K562 (cell line): ENCODE results near the gene BCAP31. TPM values are rescaled to one million over a fixed set of nuclear protein-coding genes. Genes with fewer than 3 reads are reported as not detected.

Experiments
- ATAC-seq: fragments of 200-7000 bp; cut with Tn5 transposase; 3 replicates; pipeline ENCODE4 v1.9.1; 2020; ENCODE audit warnings: moderate library complexity
- BruUV-seq: library from RNA; stranded (reverse); fragments of 400-500 nt; replicated peaks from 2 replicates; lab custom pipeline; 2021; lab: Mats Ljungman, UMichigan
- CTCF ChIA-PET: fragments of 300-600 bp; formaldehyde crosslinking; extraction: SDS; loops from one replicate; lab custom pipeline; 2021; ENCODE audit warnings: low intra/inter-chr PET ratio; lab: Yijun Ruan, JAX
- POLR2A ChIA-PET: fragments of 300-600, 350-650 bp; sonication (Branson Sonifier 250); formaldehyde crosslinking; extraction: SDS; loops from one replicate; lab custom pipeline; 2021; ENCODE audit warnings: antibody characterized with exemption, inconsistent platforms; lab: Yijun Ruan, JAX
- DNase-seq, 4 experiments: peaks; one replicate each; pipeline versions ENCODE4 v3.0.0 to v3.0.0-alpha.2; 2011 to 2018; ENCODE audit warnings: low spot score in 3 of 4, mixed read lengths in 3 of 4; ENCODE audit errors: extremely low read depth in 1 of 4
- FAIRE-seq: peaks from 2 replicates; lab custom pipeline; 2011; peaks lifted over from hg19 to GRCh38; lab: Jason Lieb, UNC
- H2AFZ ChIP-seq: 2 replicates; pipeline ENCODE4 v1.6.0; 2011; ENCODE audit warnings: low read depth, low read length, control low read depth, inconsistent platforms
- H3K27ac ChIP-seq: fragments of 200-600 bp; 3 replicates; pipeline ENCODE4 v1.8.0; 2011; ENCODE audit warnings: low read depth, mild to moderate bottlenecking, control low read depth, inconsistent platforms, low read length, moderate library complexity, mixed read lengths; ENCODE audit errors: extremely low read depth
- H3K27me3 ChIP-seq, 2 experiments: fragments of 300-600 bp in 1 of 2; 2 replicates in 1 of 2; 3 replicates in 1 of 2; pipeline versions ENCODE4 v1.6.0 to v1.8.0; 2011; ENCODE audit warnings: inconsistent platforms in 2 of 2, low read length in 2 of 2, mild to moderate bottlenecking in 1 of 2, mixed read lengths in 1 of 2, moderate library complexity in 1 of 2; ENCODE audit not compliant: control insufficient read depth in 2 of 2, insufficient read depth in 2 of 2
- H3K36me3 ChIP-seq: fragments of 300-600 bp; 3 replicates; pipeline ENCODE4 v1.8.0; 2011; ENCODE audit warnings: mild to moderate bottlenecking, low read length, inconsistent platforms; ENCODE audit not compliant: control insufficient read depth, insufficient read depth
- H3K4me1 ChIP-seq, 2 experiments: fragments of 200-600 bp in 1 of 2; replicated peaks in 1 of 2; 2 replicates in 1 of 2; 3 replicates in 1 of 2; pipeline versions ENCODE4 v1.5.1 to v1.8.0; 2011; ENCODE audit warnings: inconsistent platforms in 2 of 2, low read length in 2 of 2, mild to moderate bottlenecking in 1 of 2, mixed read lengths in 1 of 2, moderate library complexity in 1 of 2; ENCODE audit not compliant: control insufficient read depth in 2 of 2, insufficient read depth in 2 of 2
- H3K4me2 ChIP-seq: 2 replicates; pipeline ENCODE4 v1.6.1; 2011; ENCODE audit warnings: low read length, control low read depth, inconsistent platforms, mixed read lengths; ENCODE audit not compliant: insufficient read depth
- H3K4me3 ChIP-seq: fragments of 200-600 bp; sonication (generic), shearing (Covaris generic); 2 replicates; pipeline ENCODE4 v1.5.1; 2016; ENCODE audit warnings: control low read depth, inconsistent platforms
- H3K79me2 ChIP-seq: fragments of 200-600 bp; 3 replicates; pipeline ENCODE4 v1.8.0; 2011; ENCODE audit warnings: low read length, inconsistent platforms; ENCODE audit not compliant: control insufficient read depth, insufficient read depth
- H3K9ac ChIP-seq, 2 experiments: 2 replicates each; pipeline versions ENCODE4 v1.6.0 to v1.6.1; 2011; ENCODE audit warnings: low read depth in 2 of 2, low read length in 2 of 2, control low read depth in 1 of 2, inconsistent platforms in 1 of 2, mild to moderate bottlenecking in 1 of 2, mixed read lengths in 1 of 2; ENCODE audit not compliant: insufficient read depth in 1 of 2
- H3K9me1 ChIP-seq: one replicate; pipeline ENCODE4 v1.6.0; 2011; ENCODE audit warnings: inconsistent platforms, mild to moderate bottlenecking, low read length, moderate library complexity; ENCODE audit not compliant: control insufficient read depth, insufficient read depth
- H3K9me3 ChIP-seq: replicated peaks from 2 replicates; pipeline ENCODE4 v1.5.1; 2011; ENCODE audit warnings: low read depth, low read length, inconsistent platforms; ENCODE audit not compliant: control insufficient read depth, insufficient read depth
- H4K20me1 ChIP-seq: replicated peaks from 2 replicates; pipeline ENCODE4 v1.6.1; 2011; ENCODE audit warnings: low read length, inconsistent platforms, mixed read lengths; ENCODE audit not compliant: control insufficient read depth, insufficient read depth
- DIDO1 ChIP-seq: fragments of 450-650 bp; IDR thresholded peaks from 2 replicates; pipeline ENCODE4 v1.6.1; 2016; ENCODE audit warnings: low read depth, missing biosample characterization, missing genetic modification characterization
- HDAC1 ChIP-seq, 2 experiments: fragments of 450-650 bp; IDR thresholded peaks; 2 replicates each; pipeline ENCODE4 v1.6.1; 2016 to 2017; ENCODE audit warnings: inconsistent platforms in 1 of 2, mild to moderate bottlenecking in 1 of 2, moderate library complexity in 1 of 2
- HOXB6 ChIP-seq: fragments of 250-450 bp; sonication (Bioruptor Pico); IDR thresholded peaks from 2 replicates; pipeline ENCODE4 v1.5.1; 2022; ENCODE audit warnings: mild to moderate bottlenecking, borderline replicate concordance
- RBM17 ChIP-seq: fragments of 200-400 bp; formaldehyde crosslinking; IDR thresholded peaks from 2 replicates; pipeline ENCODE4 v1.6.1; 2017; ENCODE audit warnings: low read depth, mild to moderate bottlenecking, low read length, borderline replicate concordance
- ZFP30 ChIP-seq: fragments of 250-450 bp; sonication (Bioruptor Pico); IDR thresholded peaks from 2 replicates; pipeline ENCODE4 v1.8.0; 2022; ENCODE audit warnings: moderate library complexity, mild to moderate bottlenecking, inconsistent platforms, borderline replicate concordance
- ZNF589 ChIP-seq: fragments of 200-800 bp; sonication (Bioruptor generic); IDR thresholded peaks from 2 replicates; pipeline ENCODE4 v1.6.1; 2016; ENCODE audit warnings: low read depth, missing genetic modification characterization, missing compliant biosample characterization
- ZNF830 ChIP-seq: fragments of 250-450 bp; sonication (Bioruptor Pico); IDR thresholded peaks from 2 replicates; pipeline ENCODE4 v1.5.0; 2021; ENCODE audit warnings: mild to moderate bottlenecking
- WGBS: fragments of 100-300 bp; shearing (Covaris generic); methylation state at CpG from one replicate; pipeline ENCODE4 v1.1.6; 2016; ENCODE audit warnings: low coverage, mixed read lengths; ENCODE audit not compliant: insufficient coverage; ENCODE audit errors: missing lambda C conversion rate; 5-methylcytosine and 5-hydroxymethylcytosine counted together
- in situ Hi-C: fragments of 300-500 bp; cut with MboI; formaldehyde crosslinking; loops from 4 replicates; pipeline ENCODE4 v1.15.0; 2018; ENCODE audit warnings: inconsistent platforms, mixed read lengths
- intact Hi-C: fragments of 100-400 bp; cut with micrococcal nuclease; formaldehyde crosslinking; loops from 2 replicates; pipeline ENCODE4 v1.14.2; 2022
- polyA plus RNA-seq, 8 experiments: library from polyadenylated mRNA; depleted of rRNA in 4 of 8; stranded (reverse) in 5 of 8; unstranded in 3 of 8; fragments of >200 nt; fragmentation: Nextera tagmentation in 2 of 8; fragmentation: Illumina TruSeq in 1 of 8; extraction: Ambion mirVana in 2 of 8; extraction: Trizol in 1 of 8; gene quantifications; 2 replicates each; pipeline versions ENCODE4 v1.2.1 to v1.2.3, GENCODE V29; 2011 to 2014; ENCODE audit warnings: inconsistent platforms in 1 of 8, missing spikeins in 1 of 8
- total RNA-seq, 7 experiments: library from RNA; depleted of rRNA in 6 of 7; stranded (reverse); fragments of >200 nt in 6 of 7; fragmentation: Illumina TruSeq in 2 of 7; extraction: Trizol in 2 of 7; gene quantifications; 2 replicates each; pipeline versions ENCODE4 v1.2.1 to v1.2.3, GENCODE V29; 2011 to 2021; ENCODE audit warnings: low replicate concordance in 1 of 7
- TF ChIP-seq, protein P1 (sequence below): sonication (generic); IDR thresholded peaks from 2 replicates; pipeline ENCODE4 v1.6.1; 2016
- TF ChIP-seq, protein P2 (sequence below): sonication (generic); formaldehyde crosslinking; IDR thresholded peaks from 2 replicates; pipeline ENCODE4 v1.9.0; 2022; ENCODE audit warnings: mild to moderate bottlenecking, missing genetic modification reagents

BCAP31 gene
- total and polyA plus RNA-seq, 9 of the 15 experiments (the other 6 are each of a cell fraction or from before 2014, with no cell fraction given) = 156 to 683 (median 188) TPM

GRCh38 chrX:153732401-153732800 is 8.2 kb upstream of the BCAP31 start:
- TF ChIP-seq DIDO1 (tag) (no peak), ZFP30 (no peak), ZNF589 (no peak), HDAC1 (IDR thresholded peaks at IDR 0.05) (no peak), ZNF830 (CRISPR knock-in tag) (no peak), HOXB6 (CRISPR knock-in tag) (no peak), RBM17 (no peak)
- TF ChIP-seq, protein P1, sequence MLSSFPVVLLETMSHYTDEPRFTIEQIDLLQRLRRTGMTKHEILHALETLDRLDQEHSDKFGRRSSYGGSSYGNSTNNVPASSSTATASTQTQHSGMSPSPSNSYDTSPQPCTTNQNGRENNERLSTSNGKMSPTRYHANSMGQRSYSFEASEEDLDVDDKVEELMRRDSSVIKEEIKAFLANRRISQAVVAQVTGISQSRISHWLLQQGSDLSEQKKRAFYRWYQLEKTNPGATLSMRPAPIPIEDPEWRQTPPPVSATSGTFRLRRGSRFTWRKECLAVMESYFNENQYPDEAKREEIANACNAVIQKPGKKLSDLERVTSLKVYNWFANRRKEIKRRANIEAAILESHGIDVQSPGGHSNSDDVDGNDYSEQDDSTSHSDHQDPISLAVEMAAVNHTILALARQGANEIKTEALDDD = no peak
- TF ChIP-seq, protein P2, sequence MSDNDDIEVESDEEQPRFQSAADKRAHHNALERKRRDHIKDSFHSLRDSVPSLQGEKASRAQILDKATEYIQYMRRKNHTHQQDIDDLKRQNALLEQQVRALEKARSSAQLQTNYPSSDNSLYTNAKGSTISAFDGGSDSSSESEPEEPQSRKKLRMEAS (CRISPR knock-in tag) = no peak
- Histone ChIP-seq H3K4me3 (no peak overlapping the region), H3K79me2 (no peaks in the 10 kb centered on the region), H4K20me1 (no peaks in the 10 kb centered on the region), H3K4me1 (peaks cover 12 to 43% of the 10 kb centered on the region in 2 experiments; a peak in 4 of 5 replicates), H3K9me1 (no peaks in the 10 kb centered on the region), H3K9me3 (0 out of 2 replicates have a peak, but pooled peaks cover 2% of the 10 kb centered on the region), H3K36me3 (no peaks in the 10 kb centered on the region; the same call in 2 of the 3 replicates), H3K27me3 (no peaks in the 10 kb centered on the region), H2AFZ (no peak overlapping the region), H3K9ac (no peak overlapping the region), H3K27ac (no peak overlapping the region), H3K4me2 (no peak overlapping the region)
- ATAC-seq = no peak
- ChIA-PET POLR2A (no interaction called here), CTCF (no interaction called here)
- 74% methylated on average over 5 of the region's 14 CpGs for WGBS
- FAIRE-seq = no peak
- intact Hi-C loops = no loop called here
- BruUV-seq = no TSS peak
- DNase-seq = no peak
- in situ Hi-C loops = no loop called here
